Aorta (tissue), 5 donors: Measurements from ENCODE around the gene MAPKAPK3. TPM values are rescaled to one million over a fixed set of nuclear protein-coding genes. Genes with fewer than 3 reads are reported as not detected.

Source experiments
- ATAC-seq: fragments of 200-7000 bp; cut with Tn5 transposase; one replicate; pipeline ENCODE4 v1.9.1; 2022; ENCODE audit warnings: moderate library complexity; ENCODE audit not compliant: low FRiP score
- DNase-seq, 2 donors: peaks; one replicate each; pipeline ENCODE4 v3.0.0-alpha.2; 2020
- H3K27ac ChIP-seq, 2 donors: one replicate each; pipeline ENCODE4 v1.5.1; 2013; ENCODE audit warnings: low read length in 2 of 2, mild to moderate bottlenecking in 2 of 2, moderate library complexity in 2 of 2, control low read depth in 1 of 2, inconsistent platforms in 1 of 2, low read depth in 1 of 2
- H3K27me3 ChIP-seq, 2 donors: one replicate each; pipeline ENCODE4 v1.6.1; 2013; ENCODE audit warnings: control low read depth in 1 of 2, low read length in 1 of 2, mild to moderate bottlenecking in 1 of 2, moderate library complexity in 1 of 2; ENCODE audit not compliant: insufficient read depth in 2 of 2, control insufficient read depth in 1 of 2
- H3K36me3 ChIP-seq, 2 donors: one replicate each; pipeline ENCODE4 v1.6.1; 2013; ENCODE audit warnings: control low read depth in 1 of 2, low read length in 1 of 2, mild to moderate bottlenecking in 1 of 2; ENCODE audit not compliant: insufficient read depth in 2 of 2, control insufficient read depth in 1 of 2
- H3K4me1 ChIP-seq, 2 donors: one replicate each; pipeline ENCODE4 v1.6.1; 2013; ENCODE audit warnings: low read length in 2 of 2, control low read depth in 1 of 2, mild to moderate bottlenecking in 1 of 2, moderate library complexity in 1 of 2; ENCODE audit not compliant: insufficient read depth in 2 of 2, control insufficient read depth in 1 of 2
- H3K4me3 ChIP-seq, 2 donors: one replicate each; pipeline ENCODE4 v1.5.1; 2013; ENCODE audit warnings: low read length in 2 of 2, control low read depth in 1 of 2, mild to moderate bottlenecking in 1 of 2
- H3K9me3 ChIP-seq: one replicate; pipeline ENCODE4 v1.6.1; 2013; ENCODE audit warnings: mild to moderate bottlenecking, low read length; ENCODE audit not compliant: control insufficient read depth
- WGBS, 2 donors: extraction: QIAGEN DNeasy Blood & Tissue Kit; methylation state at CpG; one replicate each; pipeline ENCODE4 v1.1.7; 2013; 5-methylcytosine and 5-hydroxymethylcytosine counted together
- intact Hi-C, 2 donors: fragments of 100-400 bp; cut with DNase I; formaldehyde crosslinking; loops; one replicate each; pipeline versions ENCODE4 v1.14.2 to v1.15.0; 2022
- microRNA-seq, 2 donors: library from miRNA; unstranded; fragments of <30 nt; microRNA quantifications; one replicate each; pipeline ENCODE4 v1.2.0, GENCODE V29; 2020
- polyA plus RNA-seq, 2 donors: library from polyadenylated mRNA; stranded (reverse); fragments of 200-250 nt; gene quantifications; one replicate each; pipeline ENCODE4 v1.2.3, GENCODE V29; 2013
- total RNA-seq, 2 donors: library from RNA; stranded (reverse); fragmentation: NEBNext Ultra II Directional; extraction: Animal tissue kit (Norgen Biotek cat#: 25700); gene quantifications; one replicate each; pipeline ENCODE4 v1.2.1, GENCODE V29; 2021
- donor health status: healthy with polysubstance abuse.
- donor health status: Bipolar disorder and iron deficiency.
- donor health status: DM: no; HTN: no; CAD: no.
- donor health status: DM: no; HTN: no; CAD: no.
- donor health status: DM: yes; HTN: yes; CAD: no.

MAPKAPK3 gene
- total and polyA plus RNA-seq, 4 donors, result 13.0 to 24.8 (median 21.0) TPM

DNA sequence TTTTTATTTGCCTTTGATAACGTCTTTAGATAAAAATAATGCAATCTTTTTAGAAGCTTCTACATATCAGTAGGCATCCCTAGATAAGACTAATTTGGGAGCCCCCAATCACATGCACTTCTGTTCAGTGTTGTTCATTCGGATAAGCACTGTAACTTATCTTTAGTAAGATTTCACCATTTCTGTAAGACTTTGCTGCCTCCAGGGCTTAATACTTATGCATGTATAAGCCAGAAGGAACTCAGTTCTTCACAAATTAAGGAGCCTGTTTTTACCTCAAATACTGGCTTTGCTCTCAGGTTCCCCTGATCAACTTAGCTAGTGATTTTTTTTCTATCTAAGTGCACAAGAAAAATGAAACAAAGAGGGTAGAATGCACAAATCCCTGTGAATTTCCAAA is 78.1 kb downstream of the MAPKAPK3 start:
- 69 to 72% methylated on average over 2 of the region's 2 CpGs for WGBS, 2 donors
- H3K9me3 ChIP-seq, result peaks cover 3% of the 10 kb centered on the region
- H3K36me3 ChIP-seq, result no peaks in the 10 kb centered on the region
- no peak overlapping the region for H3K4me3 ChIP-seq
- no peaks in the 10 kb centered on the region for H3K4me1 ChIP-seq
- no peak for DNase-seq
- ATAC-seq, result no peak
- H3K27me3 ChIP-seq, result no peaks in the 10 kb centered on the region
- H3K27ac ChIP-seq, result no peak overlapping the region
- intact Hi-C loops, result no loop called here

DNA sequence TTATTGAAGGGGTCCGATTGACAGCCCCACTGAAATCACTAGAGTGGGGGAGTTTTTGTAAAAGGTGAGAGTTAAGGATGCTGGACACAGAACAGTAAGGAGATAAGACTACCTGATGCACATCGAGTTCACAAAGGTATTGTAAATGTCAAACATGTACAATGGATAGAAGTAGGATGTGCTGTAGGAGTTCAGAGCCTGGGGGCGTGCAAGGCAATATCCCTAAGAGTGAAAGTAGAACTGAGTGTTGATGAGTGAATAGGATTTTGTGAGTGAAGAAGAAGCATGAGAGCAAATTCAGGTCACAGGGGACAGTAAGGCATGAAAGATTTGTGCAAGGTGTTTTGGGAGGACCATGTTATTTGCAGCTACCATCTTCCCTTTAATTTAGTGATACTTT is 79.3 kb downstream of the MAPKAPK3 start:
- Histone ChIP-seq H3K27me3 (no peaks in the 10 kb centered on the region), H3K27ac (no peak overlapping the region), H3K36me3 (no peaks in the 10 kb centered on the region), H3K4me3 (no peak overlapping the region), H3K9me3 (peaks cover 3% of the 10 kb centered on the region), H3K4me1 (no peaks in the 10 kb centered on the region)
- intact Hi-C loops, result no loop called here
- no peak for DNase-seq
- no peak for ATAC-seq
- 86 to 89% methylated on average over 3 of the region's 3 CpGs for WGBS, 2 donors

DNA sequence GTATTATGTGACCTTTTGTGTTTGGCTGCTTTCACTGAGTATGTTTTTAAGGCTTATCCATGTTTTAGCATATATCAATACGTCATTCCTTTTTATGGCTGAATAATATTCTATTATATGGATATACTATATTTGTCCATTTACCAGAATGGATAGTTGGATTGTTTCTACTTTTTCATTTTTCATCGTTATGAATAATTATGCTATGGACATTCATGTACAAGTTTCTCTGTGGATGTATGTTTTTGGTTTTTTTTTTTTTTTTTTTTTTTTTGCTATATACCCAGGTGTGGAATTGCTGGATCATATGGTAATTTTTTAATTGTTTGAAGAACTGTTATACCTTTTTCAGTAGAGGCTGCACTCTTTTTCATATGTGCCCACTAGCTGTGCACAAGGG is 81.3 kb downstream of the MAPKAPK3 start:
- no peaks in the 10 kb centered on the region for H3K27me3 ChIP-seq
- H3K36me3 ChIP-seq, result no peaks in the 10 kb centered on the region
- peaks cover 3% of the 10 kb centered on the region for H3K9me3 ChIP-seq
- H3K27ac ChIP-seq, result no peak overlapping the region
- no peak for DNase-seq
- 88 to 94% methylated on average over 2 of the region's 2 CpGs for WGBS, 2 donors
- intact Hi-C loops, result no loop called here
- no peak for ATAC-seq
- no peak overlapping the region for H3K4me3 ChIP-seq
- H3K4me1 ChIP-seq, result no peaks in the 10 kb centered on the region

Small RNAs within 50 kb of the gene (microRNA-seq; reads per million reads assigned to microRNA genes)
- gene MIR4787, result 0.99 to 3.6 reads per million in 2 donors

Other genes with a start within 250 kb of the MAPKAPK3 start
- gene CACNA2D2, start 113.5 kb upstream of the MAPKAPK3 start, total RNA-seq, result 1 to 10 TPM; 2.7 to 3.2 TPM
- gene CACNA2D2, start 113.5 kb upstream of the MAPKAPK3 start, polyA plus RNA-seq, result 1 to 10 TPM in 1 of 2 donors, under 1 TPM in 1; 0.75 to 1.7 TPM
- 10 to 100 TPM in 1 of 2 donors, 1 to 10 TPM in 1; 8.8 to 15.9 TPM for gene C3orf18, start 49.4 kb upstream of the MAPKAPK3 start, total RNA-seq
- gene C3orf18, start 49.4 kb upstream of the MAPKAPK3 start, polyA plus RNA-seq, result 10 to 100 TPM; 16.4 to 18.0 TPM
- 10 to 100 TPM; 12.0 to 21.3 TPM for gene HEMK1, start 47.6 kb upstream of the MAPKAPK3 start, total RNA-seq
- 10 to 100 TPM; 11.0 to 18.3 TPM for gene HEMK1, start 47.6 kb upstream of the MAPKAPK3 start, polyA plus RNA-seq
- gene CISH, start 5.4 kb upstream of the MAPKAPK3 start, total RNA-seq, result 10 to 100 TPM in 1 of 2 donors, 1 to 10 TPM in 1; 8.3 to 10.1 TPM
- 1 to 10 TPM; 1.5 to 3.6 TPM for gene CISH, start 5.4 kb upstream of the MAPKAPK3 start, polyA plus RNA-seq
- under 1 TPM; 0.72 to 0.97 TPM for gene DOCK3, start 57.8 kb downstream of the MAPKAPK3 start, total RNA-seq
- under 1 TPM; 0.31 to 0.38 TPM for gene DOCK3, start 57.8 kb downstream of the MAPKAPK3 start, polyA plus RNA-seq